ENCODE data around the gene SEC22A. TPM values are rescaled to one million over a fixed set of nuclear protein-coding genes. Genes with fewer than 3 reads are reported as not detected.

SEC22A gene
- total RNA-seq, 1 donor from 2014 or later: 6.4 TPM

GRCh38 chr3:123155471-123156011 is 46.2 kb upstream of the SEC22A start:
- H3K4me3 ChIP-seq: no peak overlapping the region
- H3K36me3 ChIP-seq: peaks cover 8 to 55% of the 10 kb centered on the region in 2 donors
- intact Hi-C loops (cut with DNase I): no loop called here
- TF ChIP-seq, protein P1, sequence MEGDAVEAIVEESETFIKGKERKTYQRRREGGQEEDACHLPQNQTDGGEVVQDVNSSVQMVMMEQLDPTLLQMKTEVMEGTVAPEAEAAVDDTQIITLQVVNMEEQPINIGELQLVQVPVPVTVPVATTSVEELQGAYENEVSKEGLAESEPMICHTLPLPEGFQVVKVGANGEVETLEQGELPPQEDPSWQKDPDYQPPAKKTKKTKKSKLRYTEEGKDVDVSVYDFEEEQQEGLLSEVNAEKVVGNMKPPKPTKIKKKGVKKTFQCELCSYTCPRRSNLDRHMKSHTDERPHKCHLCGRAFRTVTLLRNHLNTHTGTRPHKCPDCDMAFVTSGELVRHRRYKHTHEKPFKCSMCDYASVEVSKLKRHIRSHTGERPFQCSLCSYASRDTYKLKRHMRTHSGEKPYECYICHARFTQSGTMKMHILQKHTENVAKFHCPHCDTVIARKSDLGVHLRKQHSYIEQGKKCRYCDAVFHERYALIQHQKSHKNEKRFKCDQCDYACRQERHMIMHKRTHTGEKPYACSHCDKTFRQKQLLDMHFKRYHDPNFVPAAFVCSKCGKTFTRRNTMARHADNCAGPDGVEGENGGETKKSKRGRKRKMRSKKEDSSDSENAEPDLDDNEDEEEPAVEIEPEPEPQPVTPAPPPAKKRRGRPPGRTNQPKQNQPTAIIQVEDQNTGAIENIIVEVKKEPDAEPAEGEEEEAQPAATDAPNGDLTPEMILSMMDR (IDR thresholded peaks at IDR 0.05): no peak
- DNase-seq (ENCODE audit: low spot score in 2 of 2): no peak
- no peaks in the 10 kb centered on the region for H3K9me3 ChIP-seq
- no peaks in the 10 kb centered on the region for H3K4me1 ChIP-seq
- no peak overlapping the region for H3K27ac ChIP-seq
- H3K27me3 ChIP-seq: no peaks in the 10 kb centered on the region

DNA sequence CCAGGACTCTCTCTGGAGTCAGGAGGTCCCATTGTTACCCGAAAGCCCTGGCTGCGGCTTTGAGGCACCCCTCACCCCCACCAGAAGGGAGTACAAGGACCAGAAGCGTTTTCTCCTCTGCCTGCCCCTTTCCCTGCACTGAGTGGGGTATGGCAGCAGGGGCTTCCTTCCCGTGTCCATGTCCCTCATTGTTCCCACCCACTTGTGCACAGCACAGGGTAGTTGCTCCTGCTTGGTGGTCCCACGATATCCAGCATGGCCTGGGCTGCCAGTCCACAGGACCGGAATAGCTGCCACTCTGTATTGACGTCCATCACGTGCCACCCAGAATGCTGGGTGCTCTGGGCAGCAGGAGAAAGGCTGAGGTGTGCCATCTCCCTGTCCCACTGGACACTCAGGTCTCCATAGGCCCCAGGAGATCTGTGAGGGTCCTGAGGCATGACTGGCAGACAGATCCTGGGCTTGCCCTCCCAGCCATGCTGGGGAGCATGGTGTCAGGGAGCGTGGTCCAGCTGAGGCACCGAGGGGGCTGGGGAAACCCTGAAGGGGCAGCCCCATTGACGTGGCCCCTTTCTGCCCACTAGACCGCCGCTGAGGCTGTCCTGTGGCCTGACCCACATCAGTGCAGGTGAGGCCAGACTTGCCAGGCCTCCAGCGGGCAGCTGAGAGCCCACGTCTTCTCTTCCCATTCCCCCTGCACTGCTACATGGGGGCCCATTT is 45.3 kb upstream of the SEC22A start:
- no peaks in the 10 kb centered on the region for H3K9me3 ChIP-seq
- H3K4me3 ChIP-seq: no peak overlapping the region
- H3K36me3 ChIP-seq: peaks cover 13 to 53% of the 10 kb centered on the region in 2 donors
- no peak for DNase-seq (ENCODE audit: low spot score in 2 of 2)
- intact Hi-C loops (cut with DNase I): no loop called here
- no peaks in the 10 kb centered on the region for H3K4me1 ChIP-seq
- no peaks in the 10 kb centered on the region for H3K27me3 ChIP-seq
- TF ChIP-seq, protein P1 (IDR thresholded peaks at IDR 0.05): no peak
- no peak overlapping the region for H3K27ac ChIP-seq

GRCh38 chr3:123157209-123157597 is 44.5 kb upstream of the SEC22A start:
- Histone ChIP-seq H3K4me1 (no peaks in the 10 kb centered on the region), H3K36me3 (peaks cover 20 to 61% of the 10 kb centered on the region in 2 donors), H3K9me3 (no peaks in the 10 kb centered on the region), H3K4me3 (no peak overlapping the region), H3K27ac (no peak overlapping the region), H3K27me3 (no peaks in the 10 kb centered on the region)
- TF ChIP-seq, protein P1 (IDR thresholded peaks at IDR 0.05): no peak
- intact Hi-C loops (cut with DNase I): no loop called here
- no peak for DNase-seq (ENCODE audit: low spot score in 2 of 2)

DNA sequence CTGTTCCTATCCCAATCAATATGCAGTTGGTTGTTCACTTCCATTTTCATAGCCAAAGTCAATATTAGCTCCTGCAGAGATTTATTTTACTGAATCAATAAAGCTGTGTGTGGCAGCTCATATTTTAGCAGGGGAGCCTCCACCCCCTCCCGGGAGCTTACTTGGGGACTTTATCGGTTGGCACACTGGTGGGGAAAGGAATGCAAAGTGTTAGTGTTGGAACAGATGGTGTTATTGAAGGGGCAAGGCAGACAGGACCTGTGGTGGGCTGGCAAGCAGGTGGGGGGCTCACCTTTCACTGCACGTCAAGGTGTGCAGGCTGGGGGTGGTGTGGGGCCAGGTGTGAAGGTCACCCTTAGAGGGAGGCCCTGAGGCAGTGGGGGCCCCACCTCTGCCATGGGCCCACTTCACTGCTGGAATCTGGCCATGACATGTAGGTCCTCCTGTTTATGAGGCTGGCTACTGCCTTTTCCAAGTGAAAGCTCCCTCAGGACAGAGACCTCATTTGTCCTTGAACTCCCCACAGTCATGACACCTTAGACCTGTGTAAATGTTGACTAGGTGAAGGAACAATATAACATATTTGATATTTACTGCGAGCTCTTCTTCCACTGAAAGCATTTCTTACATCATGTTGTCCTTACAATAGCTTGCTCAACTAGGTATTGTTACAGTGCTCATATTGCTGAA is 44.0 kb upstream of the SEC22A start:
- Histone ChIP-seq H3K4me3 (no peak overlapping the region), H3K27ac (no peak overlapping the region), H3K27me3 (no peaks in the 10 kb centered on the region), H3K36me3 (peaks cover 20 to 63% of the 10 kb centered on the region in 2 donors), H3K4me1 (no peaks in the 10 kb centered on the region), H3K9me3 (no peaks in the 10 kb centered on the region)
- TF ChIP-seq, protein P1 (IDR thresholded peaks at IDR 0.05): no peak
- intact Hi-C loops (cut with DNase I): no loop called here
- no peak for DNase-seq (ENCODE audit: low spot score in 2 of 2)

DNA sequence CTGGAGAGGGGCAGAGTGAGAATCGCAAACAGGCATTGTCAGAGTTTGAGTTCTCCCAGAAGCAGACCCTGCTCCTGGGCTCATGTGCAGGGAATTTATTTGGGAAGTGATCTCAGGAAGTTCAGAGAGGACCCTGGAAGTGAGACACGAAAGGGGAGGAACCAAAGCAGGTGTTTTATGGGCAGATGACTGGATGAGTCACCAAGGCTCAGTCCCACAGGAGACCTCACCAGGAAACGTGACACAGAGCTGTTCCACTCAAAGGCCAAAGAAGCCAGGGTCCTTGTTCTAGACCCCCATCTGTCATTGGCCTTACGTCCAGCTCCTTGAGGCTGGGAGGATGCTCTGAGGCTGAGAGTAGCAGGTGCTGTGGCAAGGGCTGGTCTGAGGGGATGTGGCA is 43.4 kb upstream of the SEC22A start:
- DNase-seq (ENCODE audit: low spot score in 2 of 2): no peak
- H3K4me3 ChIP-seq: no peak overlapping the region
- TF ChIP-seq, protein P1 (IDR thresholded peaks at IDR 0.05): no peak
- intact Hi-C loops (cut with DNase I): no loop called here
- no peaks in the 10 kb centered on the region for H3K4me1 ChIP-seq
- H3K9me3 ChIP-seq: no peaks in the 10 kb centered on the region
- H3K27me3 ChIP-seq: no peaks in the 10 kb centered on the region
- H3K27ac ChIP-seq: no peak overlapping the region
- peaks cover 20 to 62% of the 10 kb centered on the region in 2 donors for H3K36me3 ChIP-seq
